PC-3 (cell line): ENCODE results near the gene PHPT1.

Experiments
- EZH2 ChIP-seq: fragments of 300-600 bp; sonication (generic); IDR thresholded peaks from one replicate; pipeline ENCODE4 v1.6.1; 2017; ENCODE audit warnings: antibody characterized with exemption, mild to moderate bottlenecking, low read length; ENCODE audit not compliant: unreplicated experiment
- EZH2phosphoT487 ChIP-seq: fragments of 300-600 bp; sonication (generic); IDR thresholded peaks from 2 replicates; pipeline ENCODE4 v1.6.1; 2018; ENCODE audit warnings: mild to moderate bottlenecking, antibody characterized with exemption, low read length, borderline replicate concordance
- TF ChIP-seq, protein P1 (sequence below): fragments of 300-600 bp; sonication (generic); conservative IDR thresholded peaks from 2 replicates; pipeline ENCODE4 v1.5.1; 2017; ENCODE audit warnings: antibody characterized with exemption, low read depth, mild to moderate bottlenecking, low read length

DNA sequence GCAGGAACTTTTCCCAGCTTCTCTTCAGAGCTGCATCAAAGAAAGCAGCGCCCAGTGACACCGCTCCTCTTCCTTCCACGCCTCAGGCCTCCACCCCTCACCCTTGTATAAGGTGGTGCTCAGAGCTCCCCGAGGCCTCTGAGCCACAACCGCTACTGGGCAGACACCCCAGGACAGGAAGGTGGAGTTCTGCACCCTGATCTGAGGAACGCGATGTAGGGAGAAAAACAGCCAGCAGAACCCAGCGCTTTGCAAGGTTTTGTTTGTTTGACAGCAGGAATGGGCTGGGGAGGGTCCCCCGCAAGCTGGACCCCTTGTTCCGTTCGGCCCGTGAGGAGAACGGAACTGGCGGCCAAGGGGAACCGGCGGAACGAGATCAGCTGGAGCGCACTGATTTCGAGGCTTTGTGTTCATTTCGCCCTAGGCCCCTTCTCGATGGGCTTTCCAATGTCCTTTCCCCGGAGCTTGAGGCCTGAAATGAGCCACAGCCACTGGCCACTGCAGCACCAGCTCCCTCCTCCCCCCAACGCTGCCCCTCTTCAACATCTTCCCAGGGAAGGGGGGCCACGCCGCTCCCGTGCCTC lies 12.8 kb downstream of the PHPT1 start:
- TF ChIP-seq, protein P1, sequence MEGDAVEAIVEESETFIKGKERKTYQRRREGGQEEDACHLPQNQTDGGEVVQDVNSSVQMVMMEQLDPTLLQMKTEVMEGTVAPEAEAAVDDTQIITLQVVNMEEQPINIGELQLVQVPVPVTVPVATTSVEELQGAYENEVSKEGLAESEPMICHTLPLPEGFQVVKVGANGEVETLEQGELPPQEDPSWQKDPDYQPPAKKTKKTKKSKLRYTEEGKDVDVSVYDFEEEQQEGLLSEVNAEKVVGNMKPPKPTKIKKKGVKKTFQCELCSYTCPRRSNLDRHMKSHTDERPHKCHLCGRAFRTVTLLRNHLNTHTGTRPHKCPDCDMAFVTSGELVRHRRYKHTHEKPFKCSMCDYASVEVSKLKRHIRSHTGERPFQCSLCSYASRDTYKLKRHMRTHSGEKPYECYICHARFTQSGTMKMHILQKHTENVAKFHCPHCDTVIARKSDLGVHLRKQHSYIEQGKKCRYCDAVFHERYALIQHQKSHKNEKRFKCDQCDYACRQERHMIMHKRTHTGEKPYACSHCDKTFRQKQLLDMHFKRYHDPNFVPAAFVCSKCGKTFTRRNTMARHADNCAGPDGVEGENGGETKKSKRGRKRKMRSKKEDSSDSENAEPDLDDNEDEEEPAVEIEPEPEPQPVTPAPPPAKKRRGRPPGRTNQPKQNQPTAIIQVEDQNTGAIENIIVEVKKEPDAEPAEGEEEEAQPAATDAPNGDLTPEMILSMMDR: no peak
- TF ChIP-seq EZH2: no peak
- TF ChIP-seq EZH2phosphoT487: no peak
